SK-N-MC (cell line): ENCODE results near the gene DAB2IP.

ENCODE experiments used
- EZH2 ChIP-seq: fragments of 200-600 bp; sonication (generic); IDR thresholded peaks from one replicate; pipeline ENCODE4 v1.6.1; 2017; ENCODE audit warnings: antibody characterized with exemption
- POLR2AphosphoS5 ChIP-seq: IDR thresholded peaks from 2 replicates; pipeline ENCODE4 v1.6.1; 2012; ENCODE audit warnings: mild to moderate bottlenecking, low read depth, low read length, borderline replicate concordance

DNA sequence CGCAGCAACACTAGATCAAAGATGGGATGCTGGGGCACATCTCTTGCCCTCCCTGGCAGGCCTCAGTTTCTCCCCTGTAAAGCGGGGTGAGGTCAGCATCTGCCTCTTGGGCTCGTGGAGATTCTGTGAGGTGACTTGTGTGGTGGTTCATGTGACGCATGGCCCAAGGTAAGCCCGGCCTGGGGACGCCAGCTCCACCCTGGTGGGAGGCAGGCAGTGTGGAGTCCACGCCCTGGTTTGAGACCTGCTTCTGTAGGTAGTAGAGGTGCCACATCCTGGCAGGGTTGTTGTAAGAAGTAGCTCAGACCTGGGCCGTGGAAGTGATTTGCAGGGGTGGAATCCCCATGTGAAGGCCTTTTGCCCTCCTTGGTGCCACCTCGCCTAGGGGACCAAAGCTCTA is 101.5 kb downstream of the DAB2IP start:
- TF ChIP-seq POLR2AphosphoS5 (no peak), EZH2 (no peak)
